GM13976 (cell line): ENCODE results near the gene CRIM1.

Source experiments
- DNase-seq: peaks from one replicate; pipeline ENCODE4 v3.0.0; 2012; ENCODE audit warnings: low spot score
- CTCF ChIP-seq: IDR thresholded peaks from 2 replicates; pipeline ENCODE4 v1.5.1; 2012; ENCODE audit warnings: borderline replicate concordance, mild to moderate bottlenecking; ENCODE audit not compliant: insufficient read depth; ENCODE audit errors: extremely low read depth, missing control alignments, control extremely low read depth
- in situ Hi-C: fragments of 300-500 bp; cut with MboI; formaldehyde crosslinking; loops from one replicate; pipeline ENCODE4 v1.12.0; 2022; ENCODE audit warnings: low sequenced_read_pairs, mixed read lengths, inconsistent platforms; ENCODE audit not compliant: unreplicated experiment

CRIM1 gene

GRCh38 chr2:36478999-36479398, 123.4 kb downstream of the CRIM1 start:
- no peak for DNase-seq
- in situ Hi-C loops = no loop called here
- no peak for TF ChIP-seq CTCF

GRCh38 chr2:36479406-36479805, 123.8 kb downstream of the CRIM1 start:
- in situ Hi-C loops = no loop called here
- DNase-seq = no peak
- TF ChIP-seq CTCF = no peak

GRCh38 chr2:36480028-36480427, 124.5 kb downstream of the CRIM1 start:
- DNase-seq = no peak
- TF ChIP-seq CTCF = no peak
- in situ Hi-C loops = no loop called here

- no peak for TF ChIP-seq CTCF
- no peak for DNase-seq
- in situ Hi-C loops = no loop called here
Measured at GRCh38 chr2:36480636-36481035, 125.1 kb downstream of the CRIM1 start.

- no peak for DNase-seq
- TF ChIP-seq CTCF = no peak
- in situ Hi-C loops = no loop called here
Measured at GRCh38 chr2:36481709-36482108, 126.1 kb downstream of the CRIM1 start.

GRCh38 chr2:36482576-36483214, 127.1 kb downstream of the CRIM1 start:
- in situ Hi-C loops = no loop called here
- no peak for DNase-seq
- TF ChIP-seq CTCF = no peak
